Gastrocnemius medialis (tissue), 4 donors: ENCODE measurements around the gene TMEM50B.

Experiments used
- CTCF ChIP-seq, 5 experiments: fragments of 450-650 bp in 3 of 5; fragments of 200-600 bp in 2 of 5; sonication (generic) in 2 of 5; IDR thresholded peaks in 4 of 5; conservative IDR thresholded peaks in 1 of 5; 1 replicate in 4 of 5; 2 replicates in 1 of 5; pipeline ENCODE4 v1.5.1; 2016 to 2019; ENCODE audit warnings: antibody characterized with exemption in 5 of 5, mild to moderate bottlenecking in 3 of 5, moderate library complexity in 3 of 5
- POLR2A ChIP-seq, 2 donors: fragments of 450-650 bp; IDR thresholded peaks; one replicate each; pipeline ENCODE4 v1.6.1; 2017; ENCODE audit warnings: antibody characterized with exemption in 2 of 2, mild to moderate bottlenecking in 2 of 2, moderate library complexity in 2 of 2

- TF ChIP-seq CTCF (IDR thresholded peaks at IDR 0.05 in 4 of 5, conservative IDR thresholded peaks at IDR 0.05 in 1 of 5) (no peak), POLR2A (IDR thresholded peaks at IDR 0.05) (no peak)
Observed at GRCh38 chr21:33432496-33432895, 47.3 kb downstream of the TMEM50B start.
